B cell (primary cell): ENCODE results near the gene WDR27.

Experiments used
- CTCF ChIP-seq: fragments of 200-600 bp; IDR thresholded peaks from one replicate; pipeline ENCODE4 v1.8.0; 2022; ENCODE audit warnings: antibody characterized with exemption, mild to moderate bottlenecking
- EZH2 ChIP-seq: IDR thresholded peaks from 2 replicates; pipeline ENCODE4 v1.6.1; 2012; ENCODE audit warnings: borderline replicate concordance, low read depth, mild to moderate bottlenecking, moderate library complexity, low read length; ENCODE audit not compliant: insufficient read depth, poor library complexity, severe bottlenecking

- TF ChIP-seq CTCF (no peak), EZH2 (no peak)
Measured at GRCh38 chr6:169558378-169558773, 143.5 kb downstream of the WDR27 start.
